ENCODE measurements around the gene CANX.
"Not testable (repeated sequence)": the region's sequence is repeated elsewhere in the genome, so short reads cannot be mapped to it uniquely, and the experiment has no call there.

CANX gene

GRCh38 chr5:179697993-179698934 is 503 bp upstream of the CANX start:
- FAIRE-seq (peak; percentile 86), DNase-seq (ENCODE audit: insufficient read length, low spot score) (peak; percentile 31)

- DNase-seq (ENCODE audit: insufficient read length, low spot score) (no peak), FAIRE-seq (peak; percentile 69)
Measured at GRCh38 chr5:179699616-179700237, 960 bp downstream of the CANX start.

DNA sequence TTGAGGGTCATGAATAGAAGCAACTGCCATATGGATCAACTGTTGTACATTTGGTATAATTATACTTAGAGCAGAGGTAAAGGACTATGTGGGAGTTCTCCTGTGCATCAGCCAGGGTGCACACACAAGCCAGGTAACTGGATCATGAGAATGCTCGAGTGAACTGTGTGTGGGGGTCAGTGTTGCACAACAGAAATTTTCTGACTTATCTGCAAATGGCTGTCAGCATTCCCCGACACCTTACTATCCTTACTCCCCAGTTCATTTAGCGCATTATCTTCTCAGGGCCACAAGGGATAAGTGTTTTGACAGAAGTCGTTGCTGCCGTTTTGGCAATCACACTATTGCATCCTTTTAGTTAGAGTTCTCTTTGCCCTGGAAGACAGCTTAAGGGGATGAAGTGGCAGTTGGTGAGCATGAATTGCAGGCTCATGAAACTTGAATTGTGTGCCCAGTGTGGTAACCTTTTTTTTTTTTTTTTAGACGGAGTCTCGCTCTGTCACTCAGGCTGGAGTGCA is 1.7 kb downstream of the CANX start:
- DNase-seq (ENCODE audit: insufficient read length, low spot score) (no peak), FAIRE-seq (no peak)

DNA sequence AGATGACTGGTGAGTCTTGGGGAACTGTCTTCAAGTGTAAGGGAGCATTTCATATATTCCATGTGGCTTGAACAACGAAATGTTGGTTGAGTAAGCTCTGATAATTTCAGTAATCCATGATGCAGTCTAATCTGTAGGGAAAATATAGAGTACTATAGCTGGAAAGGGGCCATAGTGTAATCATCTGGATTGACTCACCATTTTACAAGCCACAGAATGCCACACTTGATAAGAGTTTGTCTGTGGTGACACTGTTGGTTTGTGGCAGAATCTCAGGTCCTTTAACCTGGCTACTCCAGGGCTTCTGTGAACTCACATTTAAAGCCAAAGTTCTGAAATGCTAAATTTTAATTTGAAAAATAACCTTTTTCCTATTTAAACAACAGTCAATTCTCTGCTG is 17.5 kb downstream of the CANX start:
- FAIRE-seq (no peak), DNase-seq (ENCODE audit: insufficient read length, low spot score) (no peak)

GRCh38 chr5:179720222-179720621 is 21.5 kb downstream of the CANX start:
- DNase-seq (ENCODE audit: insufficient read length, low spot score) (no peak), FAIRE-seq (no peak)

GRCh38 chr5:179724163-179724562 is 25.4 kb downstream of the CANX start:
- FAIRE-seq (no peak), DNase-seq (ENCODE audit: insufficient read length, low spot score) (no peak)

- no peak for DNase-seq (ENCODE audit: insufficient read length, low spot score)
- no peak for FAIRE-seq
Measured at GRCh38 chr5:179727106-179727505, 28.3 kb downstream of the CANX start.

DNA sequence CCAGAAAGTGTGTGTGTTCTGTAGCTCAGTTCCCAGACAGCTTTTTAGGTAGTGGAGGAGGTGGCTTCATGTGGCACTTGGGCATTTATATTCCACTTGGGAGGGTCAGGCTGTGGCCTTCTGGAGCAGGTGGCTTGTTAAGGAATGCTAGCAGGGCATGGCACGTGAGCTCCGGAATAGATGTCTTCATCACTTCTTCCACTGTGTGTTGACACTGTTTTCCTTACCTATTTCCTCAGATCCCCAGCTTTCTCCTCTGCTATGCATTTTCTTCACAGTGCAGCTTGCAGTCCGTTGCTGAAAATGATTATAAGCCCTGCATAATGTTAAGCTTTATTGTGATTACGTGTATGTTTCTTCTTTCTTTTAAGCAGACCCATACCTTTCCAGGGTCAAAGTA is 30.5 kb downstream of the CANX start:
- no peak for FAIRE-seq
- no peak for DNase-seq (ENCODE audit: insufficient read length, low spot score)

DNA sequence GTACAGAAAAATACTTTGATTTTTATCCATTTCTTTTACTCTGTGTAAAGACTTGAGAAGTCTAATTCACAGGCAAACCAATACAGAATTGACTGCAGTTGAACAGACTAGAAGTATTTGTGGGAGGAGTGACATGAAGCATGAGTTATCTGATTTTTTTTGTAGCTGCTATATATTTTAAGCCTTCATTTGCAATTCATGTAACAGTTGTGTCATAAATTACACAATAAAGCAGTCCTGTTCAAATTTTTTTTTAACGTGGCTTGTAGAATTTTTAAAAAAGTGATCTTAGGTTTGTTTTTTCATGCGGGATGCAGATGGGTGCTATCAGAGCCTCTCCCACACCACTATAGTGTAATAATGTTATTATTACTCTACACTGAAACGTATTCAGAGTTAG is 31.0 kb downstream of the CANX start:
- DNase-seq (ENCODE audit: insufficient read length, low spot score) = no peak
- FAIRE-seq = no peak

DNA sequence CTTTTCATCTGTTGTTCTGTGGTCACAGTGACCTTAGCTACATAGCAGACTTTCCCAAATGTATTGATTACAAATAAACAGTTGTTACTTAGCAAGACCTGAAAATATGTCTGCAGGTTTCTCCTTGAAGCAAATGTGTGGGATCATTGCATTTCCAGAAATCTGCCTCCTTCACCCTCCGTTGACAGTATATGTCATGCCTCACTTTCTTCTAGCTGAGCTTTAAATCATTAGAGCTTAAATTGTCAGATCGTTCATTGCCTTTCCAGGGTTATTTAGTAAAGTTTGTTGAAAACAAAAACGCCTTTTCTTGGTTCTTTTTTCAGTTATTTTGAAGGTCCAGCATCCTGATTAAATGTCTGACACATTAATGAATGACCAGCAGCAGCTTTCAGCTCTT is 31.6 kb downstream of the CANX start:
- no peak for FAIRE-seq
- no peak for DNase-seq (ENCODE audit: insufficient read length, low spot score)

DNA sequence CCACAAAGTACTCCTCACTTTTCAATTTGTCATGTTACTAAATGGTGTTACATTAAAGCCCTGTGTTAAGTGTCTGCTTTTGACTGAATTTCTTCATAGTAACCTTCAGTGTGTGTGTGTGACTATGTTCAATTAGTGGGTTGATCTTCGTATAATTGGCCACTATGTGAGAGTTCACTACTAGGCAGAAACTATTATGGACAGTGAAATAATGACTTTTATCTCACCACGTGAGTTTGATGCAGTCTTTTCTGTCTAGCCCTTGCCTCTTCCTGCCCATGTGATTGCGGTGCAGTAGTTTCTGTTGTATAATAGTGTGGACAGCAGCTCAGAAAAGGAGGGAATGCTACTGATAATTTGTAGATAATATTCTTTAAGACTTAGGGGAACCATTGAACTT is 32.1 kb downstream of the CANX start:
- peak; percentile 40 for FAIRE-seq
- DNase-seq (ENCODE audit: insufficient read length, low spot score) = no peak

GRCh38 chr5:179731791-179732411 is 33.1 kb downstream of the CANX start:
- DNase-seq (ENCODE audit: insufficient read length, low spot score) = peak; percentile 10
- peak; percentile 8 for FAIRE-seq

DNA sequence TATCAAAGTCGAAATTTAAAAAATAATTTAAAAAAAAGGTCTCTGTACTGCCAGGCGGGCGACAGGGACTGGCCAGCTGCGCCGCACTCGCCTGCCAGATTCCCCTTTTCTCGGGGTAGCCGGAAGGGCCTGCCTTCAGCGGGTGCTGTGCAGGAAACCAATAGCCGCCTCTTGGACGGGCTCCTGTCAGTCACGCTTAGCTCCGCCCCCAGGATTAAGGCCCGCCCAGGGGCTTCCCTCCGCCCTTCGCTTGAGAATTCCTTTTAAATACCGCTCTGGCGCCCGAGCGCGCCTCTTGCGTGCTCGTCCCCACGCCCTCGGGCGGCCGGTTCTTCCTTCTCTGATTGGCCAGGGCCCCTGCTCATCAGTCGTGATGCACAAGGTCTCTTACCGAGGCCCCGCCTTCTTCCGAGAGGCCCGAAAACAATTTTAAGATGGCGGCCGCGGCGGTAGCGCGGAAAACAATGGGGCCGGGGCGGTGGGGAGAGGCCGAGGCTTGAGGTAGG is 33.7 kb downstream of the CANX start, which contains the start of gene MAML1:
TSS of gene MAML1 (plus strand) at position 411 of the 506 bp plus-strand sequence. CDS start 291 bp downstream, outside the sequence.
- DNase-seq (ENCODE audit: insufficient read length, low spot score) (peak; percentile 98), FAIRE-seq (peak; percentile 91)

- DNase-seq (ENCODE audit: insufficient read length, low spot score) = no peak
- no peak for FAIRE-seq
Measured at GRCh38 chr5:179732918-179733771, 34.4 kb downstream of the CANX start.

DNA sequence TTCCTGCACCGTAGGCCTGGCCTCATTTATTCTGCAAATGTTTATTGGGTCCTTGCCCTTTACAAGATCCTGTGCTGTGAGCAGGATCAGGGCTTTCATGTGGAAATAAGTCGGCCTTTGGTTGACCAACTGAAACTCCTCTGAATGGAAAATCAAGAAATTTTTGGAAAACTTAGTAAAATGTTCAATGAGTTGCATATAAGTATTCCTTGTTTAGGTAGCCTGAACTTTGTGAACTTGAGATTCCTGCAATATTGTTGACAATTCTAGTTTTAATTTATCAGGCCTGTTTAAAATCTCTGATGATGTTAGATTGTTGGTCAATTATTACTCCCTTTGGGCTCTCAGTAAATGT is 35.0 kb downstream of the CANX start:
- FAIRE-seq (no peak), DNase-seq (ENCODE audit: insufficient read length, low spot score) (no peak)

DNA sequence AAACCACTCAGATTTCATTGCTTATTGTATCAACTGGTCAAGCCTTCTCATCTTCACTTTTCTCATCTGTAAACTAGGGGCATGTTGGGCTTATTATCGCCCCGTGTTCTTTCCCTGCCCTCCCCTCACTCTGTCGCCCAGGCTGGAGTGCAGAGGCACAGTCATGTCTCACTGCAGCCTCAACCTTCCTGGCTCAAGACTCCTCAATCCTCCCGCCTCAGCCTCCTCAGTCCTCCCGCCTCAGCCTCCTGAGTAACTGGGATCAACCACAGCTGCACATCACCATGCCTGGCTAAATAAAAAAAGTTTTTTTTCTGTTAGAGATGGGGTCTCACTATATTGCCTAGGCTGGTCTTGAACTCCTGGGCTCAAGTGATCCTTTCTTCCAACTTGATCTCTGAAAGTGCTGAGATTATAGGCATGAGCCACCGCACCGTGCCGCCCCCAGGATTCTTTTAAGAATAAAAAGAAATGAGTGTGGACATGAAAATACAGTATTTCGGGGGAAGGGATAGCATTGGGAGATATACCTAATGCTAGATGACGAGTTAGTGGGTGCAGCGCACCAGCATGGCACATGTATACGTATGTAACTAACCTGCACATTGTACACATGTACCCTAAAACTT is 35.9 kb downstream of the CANX start:
- no peak for FAIRE-seq

DNA sequence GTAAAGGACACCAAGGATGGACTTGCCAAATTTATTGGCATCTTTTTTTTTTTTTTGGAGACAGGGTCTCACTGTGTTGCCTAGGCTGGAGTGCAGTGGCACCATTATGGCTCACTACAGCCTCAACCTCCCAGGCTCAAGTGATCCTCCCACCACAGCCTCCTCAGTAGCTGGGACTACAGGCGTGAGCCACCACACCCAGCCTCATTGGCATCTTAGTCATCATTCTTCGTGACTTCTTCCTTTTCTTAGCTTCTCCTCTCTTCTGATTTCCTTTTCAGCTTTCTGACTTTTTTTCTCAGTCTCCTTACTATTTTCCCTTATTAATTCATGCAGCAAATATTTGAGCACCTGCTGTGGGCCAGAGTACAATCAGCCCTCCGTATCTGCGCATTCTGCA is 40.0 kb downstream of the CANX start:
- no peak for FAIRE-seq

More for the DNA sequence above, 35.9 kb downstream of the CANX start:
- no peak for DNase-seq (ENCODE audit: insufficient read length, low spot score)

GRCh38 chr5:179744106-179744505 is 45.3 kb downstream of the CANX start:
- FAIRE-seq; DNase-seq (ENCODE audit: insufficient read length, low spot score): not testable (repeated sequence)

More for the DNA sequence above, 40.0 kb downstream of the CANX start:
- DNase-seq (ENCODE audit: insufficient read length, low spot score) = no peak

DNA sequence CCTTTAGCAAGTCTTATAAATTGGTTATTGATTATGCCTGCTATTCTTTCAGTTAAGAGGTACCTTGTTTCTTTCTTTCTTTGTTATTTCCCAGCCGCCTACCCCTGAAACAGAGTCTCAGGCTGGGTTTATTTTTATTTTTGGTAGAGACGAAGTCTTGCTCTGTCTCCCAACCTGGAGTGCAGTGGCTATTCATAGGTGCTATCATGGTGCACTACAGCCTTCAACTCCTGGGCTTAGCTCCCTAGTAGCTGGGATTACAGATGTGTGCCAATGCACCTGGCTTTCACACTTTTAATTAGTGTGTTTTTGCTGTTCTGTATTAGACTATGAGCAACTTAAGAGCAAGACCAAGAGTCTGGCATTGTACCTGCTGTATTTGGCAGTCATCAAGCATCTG is 48.1 kb downstream of the CANX start:
- FAIRE-seq (no peak), DNase-seq (ENCODE audit: insufficient read length, low spot score) (no peak)

DNA sequence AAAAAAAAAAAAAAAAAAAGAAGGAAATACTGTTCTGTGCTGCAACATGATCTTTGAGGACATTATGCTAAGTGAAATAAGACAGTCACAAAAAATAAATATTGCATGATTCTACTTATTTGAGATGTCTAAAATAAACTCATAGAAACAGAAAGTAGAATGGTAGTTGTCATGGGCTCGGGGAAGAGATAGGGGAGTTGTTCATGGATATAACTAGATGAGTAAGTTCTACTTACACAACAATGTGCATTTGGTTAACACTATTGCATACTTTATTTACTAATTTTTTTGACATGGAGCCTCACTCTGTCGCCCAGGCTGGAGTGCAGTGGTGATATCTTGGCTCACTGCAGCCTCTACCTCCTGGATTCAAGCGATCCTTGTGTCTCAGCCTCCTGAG is 49.0 kb downstream of the CANX start:
- DNase-seq (ENCODE audit: insufficient read length, low spot score) (no peak), FAIRE-seq (no peak)

Measured in GM19239 (cell line).